Activated CD8-positive, alpha-beta memory T cell treated with anti-CD3 and anti-CD28 coated beads, Interleukin-2, amount 50 U/mL, for 24 hours (primary cell): ENCODE measurements around the gene AMBRA1.

ENCODE experiments used
- DNase-seq: peaks from one replicate; pipeline ENCODE4 v3.0.0-alpha.2; 2020; ENCODE audit errors: extremely low read depth

The AMBRA1 gene

GRCh38 chr11:46508360-46508759 lies 85.5 kb downstream of the AMBRA1 start:
- no peak for DNase-seq

- no peak for DNase-seq
These were observed 87.4 kb downstream of the AMBRA1 start for GRCh38 chr11:46506483-46506791.

GRCh38 chr11:46505741-46506482 lies 87.9 kb downstream of the AMBRA1 start:
- no peak for DNase-seq

DNA sequence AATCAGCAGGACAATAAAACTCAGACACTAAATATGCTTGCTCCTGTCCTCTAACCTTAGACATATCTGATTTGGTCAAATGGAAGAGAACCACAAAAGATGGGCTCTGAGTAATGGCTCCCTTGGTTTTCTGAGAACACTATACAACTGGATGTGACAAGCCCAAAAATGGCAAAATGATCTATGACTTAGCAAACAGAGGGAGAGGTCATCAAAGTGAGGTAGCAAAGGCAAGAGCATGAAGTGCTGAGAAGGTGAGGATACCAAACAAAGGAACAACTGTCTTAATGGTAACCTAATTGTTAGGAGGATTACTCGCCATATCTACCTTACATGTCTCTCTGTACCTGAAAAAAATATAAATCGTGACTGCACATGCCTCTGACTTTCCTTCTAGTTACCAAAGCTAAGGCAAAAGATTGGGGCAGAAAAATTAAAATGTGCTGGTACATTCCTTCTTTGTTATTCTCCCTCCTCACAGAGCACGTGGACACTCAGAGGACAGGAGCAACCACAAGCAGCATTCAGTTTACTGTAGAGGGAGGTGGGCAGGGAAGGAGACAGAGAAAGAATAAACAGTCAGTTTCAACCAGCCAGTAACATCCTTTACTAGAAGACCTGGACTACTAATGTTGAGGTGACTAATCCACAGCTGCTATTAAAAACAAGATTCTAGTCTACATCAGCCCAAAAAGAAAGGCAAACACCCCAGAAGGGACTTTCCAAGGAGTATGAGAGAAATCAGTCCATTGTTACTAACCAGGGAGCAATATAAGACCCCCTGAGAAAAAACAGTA lies 88.8 kb downstream of the AMBRA1 start:
- DNase-seq = no peak

DNA sequence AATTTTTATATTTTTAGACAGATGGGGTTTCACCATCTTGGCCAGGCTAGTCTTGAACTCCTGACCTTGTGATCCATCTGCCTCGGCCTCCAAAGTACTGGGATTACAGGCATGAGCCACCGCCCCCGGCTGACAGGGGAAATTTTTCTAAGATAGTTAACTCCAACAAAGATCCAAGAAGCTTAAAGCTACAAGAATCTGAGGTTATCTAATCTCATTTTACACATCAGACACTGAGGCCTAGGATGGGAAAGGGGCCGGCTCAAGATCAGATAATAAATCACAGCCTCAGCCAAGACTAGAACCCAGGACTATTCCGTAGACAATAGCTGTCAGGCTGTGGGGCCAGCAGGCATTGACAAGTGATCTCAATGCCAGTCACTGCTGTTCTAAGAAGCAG lies 94.0 kb downstream of the AMBRA1 start:
- DNase-seq = no peak

GRCh38 chr11:46498968-46499367 lies 94.9 kb downstream of the AMBRA1 start:
- DNase-seq = no peak

GRCh38 chr11:46498179-46498578 lies 95.6 kb downstream of the AMBRA1 start:
- DNase-seq = no peak

GRCh38 chr11:46497498-46497897 lies 96.3 kb downstream of the AMBRA1 start:
- no peak for DNase-seq

DNA sequence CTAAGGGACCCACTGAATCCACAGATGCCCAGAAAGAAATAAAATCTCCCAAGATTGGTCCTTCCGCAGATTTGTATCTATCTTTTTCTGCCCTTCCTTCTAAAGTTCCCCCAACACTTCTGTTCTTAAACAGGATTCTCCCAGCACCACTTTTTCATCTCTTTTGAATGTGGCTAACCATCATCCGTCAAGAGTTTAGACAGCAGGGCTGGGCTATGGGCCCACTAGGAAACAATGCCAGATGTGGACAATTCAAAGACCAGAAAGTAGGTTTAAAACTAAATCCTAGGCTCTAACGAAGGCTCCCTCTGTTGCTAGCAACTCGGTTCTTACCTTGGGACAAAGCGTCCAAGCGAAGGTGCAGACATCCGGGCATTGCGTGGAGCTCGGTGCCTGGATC lies 100.0 kb downstream of the AMBRA1 start:
- no peak for DNase-seq

DNA sequence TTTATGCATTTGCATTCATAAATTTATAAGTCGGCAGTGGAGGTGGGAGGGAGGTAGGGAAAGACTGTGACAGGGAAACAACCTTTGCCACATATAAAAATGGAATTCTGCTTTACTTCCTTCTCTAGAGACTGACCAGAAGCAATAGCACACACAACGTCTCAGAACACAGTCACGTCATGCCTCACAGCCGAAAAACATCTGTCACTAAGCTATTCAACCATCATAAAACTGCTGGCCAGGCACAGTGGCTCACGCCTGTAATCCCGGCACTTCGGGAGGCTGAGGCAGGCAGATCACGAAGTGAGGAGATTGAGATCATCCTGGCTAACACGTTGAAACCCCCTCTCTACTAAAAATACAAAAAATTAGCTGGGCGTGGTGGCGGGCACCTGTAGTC lies 101.3 kb downstream of the AMBRA1 start:
- no peak for DNase-seq

DNA sequence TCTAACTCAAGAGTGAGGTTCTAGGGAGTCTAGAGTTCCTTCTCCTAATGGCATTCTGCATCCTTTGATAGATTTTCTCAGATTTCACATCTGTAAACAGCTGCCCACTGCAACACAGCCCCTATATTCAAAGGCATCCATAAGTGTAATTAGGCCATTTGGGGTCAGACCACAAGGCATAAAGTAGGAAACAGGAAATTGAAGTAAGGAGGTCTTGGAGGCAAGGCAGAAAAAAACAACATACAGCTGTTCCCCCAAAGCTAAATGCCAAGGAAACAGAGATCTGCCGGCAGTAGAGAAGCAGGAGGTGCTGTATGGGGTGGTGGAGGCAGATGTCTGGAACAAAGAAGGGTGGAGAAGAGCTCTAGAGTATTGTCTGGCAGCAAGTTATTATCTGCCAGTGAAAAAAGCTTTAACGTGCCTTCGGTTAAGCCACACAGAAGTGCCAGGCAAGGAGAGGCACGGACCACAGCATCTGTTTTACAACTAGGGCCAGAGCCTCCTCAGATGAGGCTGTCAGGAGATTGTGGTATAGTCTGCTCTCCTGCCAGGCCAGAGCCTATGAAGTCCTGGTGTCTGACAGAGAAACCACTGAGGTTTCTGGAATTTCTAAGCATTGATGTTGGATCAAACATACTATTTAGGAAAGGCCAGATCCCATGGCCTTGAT lies 102.0 kb downstream of the AMBRA1 start:
- no peak for DNase-seq

GRCh38 chr11:46490666-46491065 lies 103.2 kb downstream of the AMBRA1 start:
- no peak for DNase-seq

GRCh38 chr11:46489656-46490560 lies 103.9 kb downstream of the AMBRA1 start:
- no peak for DNase-seq

- no peak for DNase-seq
These were observed 107.9 kb downstream of the AMBRA1 start for GRCh38 chr11:46485856-46486443.

DNA sequence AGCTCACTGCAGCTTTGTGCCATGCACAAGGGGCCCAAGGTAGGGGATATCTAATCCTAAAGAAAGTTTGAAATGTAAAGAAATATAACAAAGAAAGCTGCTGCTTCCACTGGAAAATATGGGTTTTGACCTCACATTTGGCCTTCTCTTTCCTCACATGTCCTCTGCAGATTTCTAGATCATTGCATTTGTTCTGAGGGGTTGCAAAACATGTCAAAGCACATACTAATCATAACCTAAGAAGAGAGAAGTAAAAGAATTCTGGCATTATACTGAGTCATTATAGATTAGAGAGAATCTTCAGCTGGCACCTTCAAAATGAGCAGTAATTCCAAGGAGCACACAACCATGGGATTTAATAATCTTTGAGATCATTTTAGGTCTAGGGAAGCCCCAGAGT lies 109.7 kb downstream of the AMBRA1 start:
- DNase-seq = no peak

DNA sequence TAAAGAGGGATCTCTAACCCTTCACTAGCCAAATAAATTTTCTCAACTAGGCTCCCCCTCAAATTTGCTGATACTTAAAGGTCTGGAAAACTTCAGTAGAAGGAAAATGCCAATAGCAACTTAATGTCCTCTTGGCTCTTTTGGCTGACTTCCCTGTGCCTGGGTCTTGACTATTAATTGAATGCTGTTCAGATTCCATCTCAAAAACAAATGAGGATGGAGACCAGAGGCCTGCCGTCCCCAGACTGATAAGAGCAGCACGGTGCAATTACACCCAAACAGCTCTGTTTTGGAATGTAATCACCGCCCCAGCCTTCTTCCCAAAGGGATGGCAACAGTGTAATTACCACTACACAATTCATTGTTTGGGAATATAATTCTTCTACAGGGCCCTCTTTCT lies 112.9 kb downstream of the AMBRA1 start:
- DNase-seq = no peak

GRCh38 chr11:46480166-46480726 lies 113.6 kb downstream of the AMBRA1 start:
- no peak for DNase-seq

GRCh38 chr11:46479601-46480000 lies 114.2 kb downstream of the AMBRA1 start:
- no peak for DNase-seq

GRCh38 chr11:46478196-46478595 lies 115.6 kb downstream of the AMBRA1 start:
- no peak for DNase-seq

GRCh38 chr11:46477136-46477535 lies 116.7 kb downstream of the AMBRA1 start:
- no peak for DNase-seq

DNA sequence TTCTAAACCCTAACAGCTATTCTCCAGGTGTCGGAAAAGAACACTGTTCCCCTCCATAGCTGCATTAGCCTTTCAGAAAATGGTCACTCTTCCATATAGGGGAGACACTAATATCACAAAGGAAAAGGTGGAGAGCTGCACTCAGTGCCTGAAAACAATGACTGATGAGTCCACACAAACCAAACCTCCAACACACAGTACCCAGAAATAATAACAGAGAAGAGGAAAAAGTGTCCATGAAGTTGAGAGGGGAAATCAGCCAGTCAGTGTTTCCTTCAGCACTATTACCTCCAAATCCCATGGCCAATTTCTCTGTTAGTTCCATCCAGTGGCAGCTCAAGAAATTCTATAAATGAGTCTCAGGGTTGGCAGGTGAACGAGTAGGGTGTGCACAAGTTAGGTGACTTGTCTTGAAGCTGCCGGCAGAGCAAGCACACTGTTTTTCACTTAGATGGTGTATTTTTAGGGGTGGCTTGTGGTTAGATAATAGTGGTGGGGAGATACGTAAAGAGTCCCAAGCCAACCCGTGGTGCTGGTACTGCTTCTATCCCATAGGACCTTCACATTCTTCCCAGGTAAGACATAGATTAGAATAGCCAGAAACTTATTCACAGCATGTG lies 117.8 kb downstream of the AMBRA1 start:
- no peak for DNase-seq
